ENCODE data around the gene RGS13. TPM values are rescaled to one million over a fixed set of nuclear protein-coding genes. Genes with fewer than 3 reads are reported as not detected.

Gene RGS13
- total RNA-seq, 1 donor from 2014 or later: 0.60 TPM

DNA sequence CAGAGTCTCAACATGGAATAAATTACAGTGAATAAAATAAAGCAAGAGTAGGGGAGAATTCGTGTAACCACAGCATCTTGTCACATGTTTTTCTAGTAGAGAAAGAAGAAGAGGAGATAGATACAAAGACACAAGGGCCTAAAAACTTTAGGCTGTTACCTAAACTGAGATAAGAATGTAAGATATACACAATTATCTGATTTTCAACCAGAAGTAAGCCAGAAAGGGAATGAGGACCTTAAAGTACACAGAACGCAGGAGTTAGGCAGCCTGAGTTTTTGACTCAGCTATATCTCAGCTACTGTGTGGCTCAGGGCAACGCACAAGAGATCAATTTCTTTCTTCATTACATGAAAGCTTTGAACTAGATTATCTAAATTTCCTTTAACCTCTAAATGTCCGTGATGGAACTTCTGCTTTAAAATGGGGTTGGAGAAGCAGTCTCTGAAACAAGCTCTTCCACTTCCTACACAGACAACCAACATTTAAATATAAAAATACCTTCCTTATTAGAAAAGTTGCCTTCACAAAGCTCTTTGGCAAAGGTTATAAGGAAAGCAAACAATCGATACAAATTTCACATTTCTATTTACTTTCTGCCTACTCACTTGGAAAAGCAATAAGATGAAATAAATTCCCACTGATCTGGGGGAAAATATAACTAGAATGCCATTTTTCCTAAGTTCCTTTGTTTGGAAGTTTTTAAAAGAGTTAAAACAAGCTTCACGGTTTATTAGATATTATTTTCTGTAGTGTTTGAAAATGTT lies 5.2 kb upstream of the RGS13 start:
- DNase-seq (no peak), ATAC-seq (ENCODE audit: low read depth) (no peak)
- Mint-ChIP-seq H3K27ac (no peak overlapping the region), H3K36me3 (ENCODE audit: low read depth) (no peaks in the 10 kb centered on the region), H3K4me3 (no peak overlapping the region), H3K4me1 (peaks cover 19% of the 10 kb centered on the region), H3K9me3 (no peaks in the 10 kb centered on the region), H3K27me3 (peaks cover 64% of the 10 kb centered on the region)
- ChIA-PET CTCF (no interaction called here), POLR2A (no interaction called here)
- TF ChIP-seq CTCF (IDR thresholded peaks at IDR 0.05): no peak
- intact Hi-C loops (cut with micrococcal nuclease): loop anchor here (1.0 kb wide), 1 partner anchor 9 kb away; no protein-coding TSS in a partner anchor

GRCh38 chr1:192631749-192632148 lies 4.2 kb upstream of the RGS13 start:
- intact Hi-C loops (cut with micrococcal nuclease): no loop called here
- H3K36me3 Mint-ChIP-seq (ENCODE audit: low read depth): no peaks in the 10 kb centered on the region
- no peak for ATAC-seq (ENCODE audit: low read depth)
- DNase-seq: no peak
- CTCF ChIA-PET: no interaction called here
- no peak overlapping the region for H3K27ac Mint-ChIP-seq
- no peak overlapping the region for H3K4me3 Mint-ChIP-seq
- H3K27me3 Mint-ChIP-seq: peaks cover 68% of the 10 kb centered on the region
- TF ChIP-seq CTCF (IDR thresholded peaks at IDR 0.05): no peak
- H3K9me3 Mint-ChIP-seq: no peaks in the 10 kb centered on the region
- POLR2A ChIA-PET: no interaction called here
- H3K4me1 Mint-ChIP-seq: peaks cover 11% of the 10 kb centered on the region

DNA sequence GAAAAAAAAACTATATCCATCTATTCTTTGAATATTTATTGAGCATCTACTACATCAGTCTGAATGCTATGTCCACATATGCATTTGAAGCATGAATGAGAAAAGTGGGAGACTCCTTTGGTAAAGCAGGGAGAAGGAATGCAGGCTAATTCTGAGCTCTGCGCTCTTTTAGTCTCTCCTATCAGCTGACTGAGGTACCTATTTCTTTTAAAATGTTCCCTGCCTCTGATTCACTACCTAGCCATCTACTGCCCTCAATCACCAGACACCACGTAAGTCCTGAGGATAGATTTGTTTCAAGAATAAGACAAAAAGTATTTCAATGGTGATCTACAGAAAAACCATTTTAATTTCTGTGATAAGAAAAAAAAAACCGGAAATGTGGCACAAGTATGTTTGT lies 3.8 kb upstream of the RGS13 start:
- Mint-ChIP-seq H3K27me3 (peaks cover 68% of the 10 kb centered on the region), H3K9me3 (no peaks in the 10 kb centered on the region), H3K27ac (no peak overlapping the region), H3K4me3 (no peak overlapping the region), H3K36me3 (ENCODE audit: low read depth) (no peaks in the 10 kb centered on the region), H3K4me1 (peaks cover 9% of the 10 kb centered on the region)
- intact Hi-C loops (cut with micrococcal nuclease): no loop called here
- no peak for TF ChIP-seq CTCF (IDR thresholded peaks at IDR 0.05)
- ChIA-PET CTCF (no interaction called here), POLR2A (no interaction called here)
- ATAC-seq (ENCODE audit: low read depth) (no peak), DNase-seq (no peak)

GRCh38 chr1:192632641-192633532 lies 3.1 kb upstream of the RGS13 start:
- no peak for TF ChIP-seq CTCF (IDR thresholded peaks at IDR 0.05)
- ATAC-seq (ENCODE audit: low read depth) (no peak), DNase-seq (no peak)
- Mint-ChIP-seq H3K4me1 (peaks cover 5% of the 10 kb centered on the region), H3K27ac (no peak overlapping the region), H3K36me3 (ENCODE audit: low read depth) (no peaks in the 10 kb centered on the region), H3K9me3 (no peaks in the 10 kb centered on the region), H3K4me3 (no peak overlapping the region), H3K27me3 (peaks cover 65% of the 10 kb centered on the region)
- ChIA-PET CTCF (no interaction called here), POLR2A (no interaction called here)
- intact Hi-C loops (cut with micrococcal nuclease): no loop called here

DNA sequence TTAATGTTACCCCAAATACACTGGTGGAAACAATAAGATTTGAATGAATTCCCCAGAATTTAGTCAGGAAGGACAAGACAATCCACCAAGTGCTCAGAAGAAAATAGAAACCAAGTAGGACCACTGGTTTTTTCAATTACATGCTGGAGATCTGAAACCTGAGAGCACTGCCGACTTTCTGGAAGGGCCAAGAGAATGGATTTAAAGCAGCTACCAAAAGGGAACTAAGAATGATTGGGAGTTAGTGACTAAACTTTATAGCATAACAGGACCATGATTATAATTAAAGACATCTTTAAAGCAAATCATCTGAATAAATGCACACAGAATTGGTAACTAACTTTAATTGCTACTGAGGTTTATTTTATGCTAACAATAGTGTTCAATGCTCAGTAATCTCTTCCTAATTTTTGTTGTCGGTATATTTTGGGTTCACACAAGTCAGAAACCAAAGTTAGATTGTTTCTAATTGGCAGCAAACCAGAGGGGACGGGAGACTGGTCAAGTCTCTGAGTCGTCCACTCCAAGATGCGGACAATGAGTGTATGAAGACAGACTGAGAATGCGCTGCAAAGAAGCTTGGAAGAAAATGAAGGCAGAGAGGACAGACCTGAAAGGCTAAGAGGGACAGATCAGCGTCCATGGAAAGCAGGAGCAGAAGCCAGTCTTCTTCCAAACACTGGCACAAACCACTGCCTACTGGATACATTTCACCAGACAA lies 2.3 kb upstream of the RGS13 start:
- Mint-ChIP-seq H3K4me3 (no peak overlapping the region), H3K36me3 (ENCODE audit: low read depth) (no peaks in the 10 kb centered on the region), H3K9me3 (no peaks in the 10 kb centered on the region), H3K27me3 (peaks cover 63% of the 10 kb centered on the region), H3K27ac (no peak overlapping the region), H3K4me1 (peaks cover 1% of the 10 kb centered on the region)
- intact Hi-C loops (cut with micrococcal nuclease): no loop called here
- DNase-seq (no peak), ATAC-seq (ENCODE audit: low read depth) (no peak)
- TF ChIP-seq CTCF (IDR thresholded peaks at IDR 0.05): no peak
- ChIA-PET CTCF (no interaction called here), POLR2A (no interaction called here)

Measured in activated B cell treated with CpG ODN at 0.5 μM for 24 hours (primary cell).